ENCODE data around the gene DIPK1C. TPM values are rescaled to one million over a fixed set of nuclear protein-coding genes. Genes with fewer than 3 reads are reported as not detected.

DIPK1C gene
- total RNA-seq, 4 donors from 2014 or later = 0.12 to 9.1 TPM; not detected in 2

DNA sequence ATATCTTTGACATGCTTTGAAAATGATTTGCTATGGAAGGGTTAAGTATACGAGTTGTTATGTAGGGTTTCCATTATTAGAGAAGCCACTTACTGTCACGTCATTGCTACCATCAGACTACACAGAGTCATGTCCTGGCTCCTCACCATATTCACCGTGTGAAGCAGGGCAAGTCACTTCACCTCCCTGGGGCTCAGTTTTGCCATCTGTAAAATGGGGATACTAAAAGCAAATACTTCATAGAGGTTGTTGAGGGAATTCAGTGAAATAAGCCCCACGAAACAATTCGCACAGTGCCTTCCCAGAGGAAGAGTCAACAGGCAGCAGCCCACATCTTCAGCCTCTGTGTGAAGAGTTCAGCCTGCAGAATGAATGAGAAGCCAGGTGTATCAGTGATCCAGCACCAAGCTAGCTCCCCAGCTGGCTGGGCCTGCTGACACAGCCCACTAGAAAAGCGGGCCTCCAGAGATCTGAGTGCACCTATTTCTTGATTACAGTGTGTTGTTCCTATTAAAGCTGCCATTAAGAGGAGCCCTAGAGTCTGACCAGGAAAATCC is 3.4 kb downstream of the DIPK1C start:
- intact Hi-C loops (cut with DNase I; ENCODE audit: low total_unique reads) = no loop called here
- TF ChIP-seq, protein P1, sequence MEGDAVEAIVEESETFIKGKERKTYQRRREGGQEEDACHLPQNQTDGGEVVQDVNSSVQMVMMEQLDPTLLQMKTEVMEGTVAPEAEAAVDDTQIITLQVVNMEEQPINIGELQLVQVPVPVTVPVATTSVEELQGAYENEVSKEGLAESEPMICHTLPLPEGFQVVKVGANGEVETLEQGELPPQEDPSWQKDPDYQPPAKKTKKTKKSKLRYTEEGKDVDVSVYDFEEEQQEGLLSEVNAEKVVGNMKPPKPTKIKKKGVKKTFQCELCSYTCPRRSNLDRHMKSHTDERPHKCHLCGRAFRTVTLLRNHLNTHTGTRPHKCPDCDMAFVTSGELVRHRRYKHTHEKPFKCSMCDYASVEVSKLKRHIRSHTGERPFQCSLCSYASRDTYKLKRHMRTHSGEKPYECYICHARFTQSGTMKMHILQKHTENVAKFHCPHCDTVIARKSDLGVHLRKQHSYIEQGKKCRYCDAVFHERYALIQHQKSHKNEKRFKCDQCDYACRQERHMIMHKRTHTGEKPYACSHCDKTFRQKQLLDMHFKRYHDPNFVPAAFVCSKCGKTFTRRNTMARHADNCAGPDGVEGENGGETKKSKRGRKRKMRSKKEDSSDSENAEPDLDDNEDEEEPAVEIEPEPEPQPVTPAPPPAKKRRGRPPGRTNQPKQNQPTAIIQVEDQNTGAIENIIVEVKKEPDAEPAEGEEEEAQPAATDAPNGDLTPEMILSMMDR (IDR thresholded peaks at IDR 0.05) = no peak
- TF ChIP-seq POLR2A (IDR thresholded peaks at IDR 0.05) = no peak
- Histone ChIP-seq H3K27ac (no peak overlapping the region), H3K36me3 (no peaks in the 10 kb centered on the region), H3K4me1 (peaks cover 0 to 7% of the 10 kb centered on the region in 2 donors), H3K4me3 (no peak overlapping the region), H3K9me3 (no peaks in the 10 kb centered on the region), H3K27me3 (peaks cover 0 to 26% of the 10 kb centered on the region in 2 donors)
- DNase-seq = no peak

DNA sequence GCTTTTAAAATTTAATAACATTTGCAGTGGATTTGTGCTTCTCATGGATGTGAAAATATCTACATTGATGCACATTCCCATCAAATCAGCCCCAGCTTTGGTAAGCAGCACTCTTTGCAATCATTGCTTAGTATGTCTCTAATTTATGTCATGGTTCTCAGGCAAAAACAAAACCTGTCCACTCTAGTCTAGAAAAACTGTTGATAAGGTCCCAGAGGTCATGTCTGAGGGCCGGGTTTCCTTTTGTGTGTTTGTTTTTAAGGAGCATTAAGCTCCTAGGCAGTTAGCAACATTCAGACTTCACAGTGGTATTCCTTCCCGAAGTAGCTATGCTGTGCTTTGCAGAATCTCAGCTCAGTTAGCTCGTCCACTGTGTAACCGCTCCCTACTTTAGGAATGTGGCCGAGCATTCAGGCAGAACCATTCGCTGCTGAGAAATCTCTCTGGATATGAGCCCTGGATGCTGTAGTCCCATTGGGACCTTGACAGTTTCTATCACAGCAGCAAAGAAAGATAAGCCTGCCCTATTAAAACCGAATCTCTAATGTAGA is 4.0 kb downstream of the DIPK1C start:
- no peak overlapping the region for H3K27ac ChIP-seq
- intact Hi-C loops (cut with DNase I; ENCODE audit: low total_unique reads) = no loop called here
- no peaks in the 10 kb centered on the region for H3K9me3 ChIP-seq
- H3K4me3 ChIP-seq = no peak overlapping the region
- peaks cover 0 to 26% of the 10 kb centered on the region in 2 donors for H3K27me3 ChIP-seq
- H3K4me1 ChIP-seq = peaks cover 0 to 7% of the 10 kb centered on the region in 2 donors
- H3K36me3 ChIP-seq = no peaks in the 10 kb centered on the region
- DNase-seq = no peak
- TF ChIP-seq, protein P1 (IDR thresholded peaks at IDR 0.05) = no peak
- TF ChIP-seq POLR2A (IDR thresholded peaks at IDR 0.05) = no peak

DNA sequence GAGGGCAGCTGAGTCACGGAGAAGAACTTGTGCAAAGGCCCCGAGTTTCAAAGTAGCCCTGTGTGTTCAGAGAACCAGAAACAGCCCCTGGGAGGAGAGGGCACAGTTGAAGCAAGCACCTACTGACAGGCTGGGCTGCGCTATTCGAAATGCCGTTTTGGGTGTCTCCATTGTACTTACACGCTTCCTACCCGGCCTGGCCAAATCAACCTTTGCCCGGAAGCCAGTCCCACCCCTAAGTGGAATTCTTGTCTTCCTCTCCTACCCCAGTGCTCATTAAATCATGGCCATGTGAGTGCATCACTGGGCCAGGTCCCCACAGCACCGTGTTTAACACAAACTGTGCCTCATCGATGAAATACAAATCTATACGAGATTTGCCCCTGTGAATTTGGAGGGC is 6.0 kb downstream of the DIPK1C start:
- Histone ChIP-seq H3K4me3 (no peak overlapping the region), H3K9me3 (no peaks in the 10 kb centered on the region), H3K27ac (no peak overlapping the region), H3K4me1 (peaks cover 0 to 2% of the 10 kb centered on the region in 2 donors), H3K36me3 (no peaks in the 10 kb centered on the region), H3K27me3 (peaks cover 0 to 20% of the 10 kb centered on the region in 2 donors)
- TF ChIP-seq, protein P1 (IDR thresholded peaks at IDR 0.05) = no peak
- no peak for TF ChIP-seq POLR2A (IDR thresholded peaks at IDR 0.05)
- intact Hi-C loops (cut with DNase I; ENCODE audit: low total_unique reads) = no loop called here
- no peak for DNase-seq

DNA sequence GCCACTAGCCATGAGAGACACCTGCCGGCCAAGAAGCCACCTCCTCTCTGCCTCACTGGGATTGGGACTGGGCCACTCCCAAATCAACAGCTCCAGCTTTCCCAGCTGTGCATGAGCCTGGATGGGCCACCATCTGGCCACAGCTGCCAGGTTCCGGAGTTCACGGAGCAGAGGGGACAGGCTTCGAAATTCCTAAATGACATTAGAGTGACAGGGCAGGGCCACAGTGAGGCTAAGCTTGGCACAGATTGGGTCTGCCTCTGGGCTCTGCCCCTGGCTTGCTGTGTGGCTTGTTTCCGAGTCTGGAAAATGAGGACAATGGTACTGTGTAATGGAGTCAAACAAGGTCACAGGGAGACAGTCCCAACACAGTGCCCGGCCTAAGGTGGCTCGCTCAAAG is 6.5 kb downstream of the DIPK1C start:
- Histone ChIP-seq H3K4me1 (no peaks in the 10 kb centered on the region), H3K36me3 (no peaks in the 10 kb centered on the region)
- intact Hi-C loops (cut with DNase I; ENCODE audit: low total_unique reads) = no loop called here

More for the DNA sequence above, 6.5 kb downstream of the DIPK1C start:
- H3K9me3 ChIP-seq = no peaks in the 10 kb centered on the region
- no peak overlapping the region for H3K4me3 ChIP-seq
- no peak overlapping the region for H3K27ac ChIP-seq
- no peak for TF ChIP-seq POLR2A (IDR thresholded peaks at IDR 0.05)
- TF ChIP-seq, protein P1 (IDR thresholded peaks at IDR 0.05) = no peak
- peaks cover 0 to 17% of the 10 kb centered on the region in 2 donors for H3K27me3 ChIP-seq
- DNase-seq = no peak
